DMS153 treated with DMSO at 0.1 percent for 48 hours (cell line): ENCODE results near the gene CTIF.

Experiments used
- DNase-seq: peaks from one replicate; lab custom pipeline; 2025; ENCODE audit not compliant: unreplicated experiment; lab: John Stamatoyannopoulos, UW

Gene CTIF

GRCh38 chr18:48827291-48828193 is 288.7 kb downstream of the CTIF start:
- peak; percentile 31 for DNase-seq

GRCh38 chr18:48828194-48828545 is 289.3 kb downstream of the CTIF start:
- no peak for DNase-seq

- DNase-seq, result no peak
Measured at GRCh38 chr18:48828691-48829442, 290.0 kb downstream of the CTIF start.

GRCh38 chr18:48829443-48830149 is 290.8 kb downstream of the CTIF start:
- DNase-seq, result no peak

GRCh38 chr18:48831113-48831759 is 292.4 kb downstream of the CTIF start:
- DNase-seq, result no peak

GRCh38 chr18:48831802-48832201 is 293.0 kb downstream of the CTIF start:
- DNase-seq, result no peak

- peak; percentile 46 for DNase-seq
Measured at GRCh38 chr18:48832938-48833700, 294.3 kb downstream of the CTIF start.

- no peak for DNase-seq
Measured at GRCh38 chr18:48833701-48834412, 295.0 kb downstream of the CTIF start.

DNA sequence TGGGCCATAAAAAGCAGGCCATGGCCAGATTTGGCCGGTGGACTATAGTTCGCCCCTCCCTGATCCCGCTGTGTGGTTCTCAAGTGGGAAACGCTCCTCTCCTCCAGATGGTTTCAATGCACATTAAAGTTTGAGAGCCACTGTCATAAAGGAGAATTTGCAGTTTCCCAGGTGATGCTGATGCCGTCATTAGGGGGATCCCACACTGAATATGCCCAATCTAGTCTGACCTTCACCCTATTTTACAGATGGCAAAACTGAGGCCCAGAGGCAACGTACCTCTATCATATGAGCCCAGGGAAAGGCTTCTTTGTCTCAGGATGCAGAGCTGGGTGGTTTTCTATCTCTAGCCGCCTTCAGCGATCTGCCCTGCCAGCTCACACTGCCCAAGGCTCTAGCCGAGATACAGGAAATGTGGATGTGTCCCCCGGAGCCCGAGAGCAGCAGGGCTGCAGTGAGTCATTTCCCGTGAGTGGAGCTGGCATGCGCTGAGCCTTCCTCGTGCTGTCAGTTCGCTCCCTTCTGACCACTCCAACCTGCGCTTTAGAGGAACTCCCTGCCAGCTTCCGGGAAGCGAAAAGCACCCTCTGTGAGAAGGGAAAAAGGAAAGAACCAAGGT is 295.7 kb downstream of the CTIF start:
- no peak for DNase-seq

DNA sequence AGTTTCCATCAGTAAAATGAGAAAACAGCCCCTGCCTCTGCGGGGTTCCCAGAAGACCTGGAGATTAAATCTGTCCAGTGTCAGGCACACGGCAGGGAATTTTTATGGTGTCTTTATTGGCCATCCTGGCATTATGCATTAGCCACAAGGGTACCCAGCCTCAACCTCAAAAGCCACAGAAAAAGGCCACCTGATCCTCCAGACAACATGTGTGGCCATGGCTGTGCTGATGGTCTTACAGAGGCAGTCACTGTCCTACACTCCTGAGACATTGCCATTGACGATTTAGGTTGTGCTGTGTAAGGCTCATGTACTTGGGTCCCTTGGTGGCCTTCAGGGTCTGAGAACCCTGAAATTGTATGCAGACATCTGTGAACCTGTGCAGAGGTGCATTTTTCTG is 296.3 kb downstream of the CTIF start:
- no peak for DNase-seq

DNA sequence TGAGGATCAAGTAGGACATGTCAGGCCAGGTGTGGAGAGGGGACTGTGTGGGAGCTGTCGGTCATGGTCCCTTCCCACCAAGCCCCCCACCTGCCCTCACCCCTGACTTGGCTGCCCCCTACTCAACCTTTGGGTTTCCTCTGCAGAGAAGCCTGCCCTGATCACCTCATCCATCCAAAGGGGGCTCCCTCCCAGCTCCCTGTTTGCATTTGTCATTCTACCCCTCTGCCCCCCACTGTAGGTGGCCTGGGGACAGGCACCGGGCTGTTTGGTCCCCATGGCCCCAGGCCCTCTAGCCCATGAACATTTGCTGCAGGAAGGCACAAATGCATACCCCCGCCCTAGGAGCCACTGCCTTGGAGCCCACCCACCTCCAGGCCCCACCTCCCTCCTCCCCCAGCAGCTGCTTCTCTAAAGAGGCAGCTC is 296.9 kb downstream of the CTIF start:
- DNase-seq, result no peak

DNA sequence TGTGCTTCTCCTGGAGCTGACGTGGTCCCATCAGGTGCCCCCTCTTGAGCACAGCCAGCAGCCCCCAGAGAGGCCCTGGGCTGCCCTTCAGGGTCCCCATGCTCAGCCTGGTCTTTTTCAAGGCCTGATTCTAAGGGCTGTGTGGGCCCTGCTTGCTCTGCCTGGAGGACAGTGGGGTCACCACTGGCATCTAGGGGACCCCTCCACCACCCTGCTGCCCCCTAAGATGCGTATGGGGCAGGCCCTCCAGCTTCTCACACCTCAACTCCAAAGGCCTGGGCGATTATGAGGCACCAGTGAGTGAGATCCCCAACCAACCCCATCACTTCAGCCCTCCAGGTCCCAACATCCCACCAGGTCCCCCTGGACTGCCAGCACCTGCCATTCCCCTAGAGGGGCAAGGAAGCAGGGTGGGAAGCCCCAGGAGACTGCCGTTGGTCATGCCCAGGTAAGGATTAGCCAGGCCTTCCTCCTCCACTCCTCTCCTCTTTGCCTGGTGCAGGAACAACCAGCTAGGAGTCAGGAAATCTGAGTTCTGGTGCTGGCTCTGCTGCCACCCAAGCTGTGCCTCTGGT is 297.5 kb downstream of the CTIF start:
- no peak for DNase-seq

DNA sequence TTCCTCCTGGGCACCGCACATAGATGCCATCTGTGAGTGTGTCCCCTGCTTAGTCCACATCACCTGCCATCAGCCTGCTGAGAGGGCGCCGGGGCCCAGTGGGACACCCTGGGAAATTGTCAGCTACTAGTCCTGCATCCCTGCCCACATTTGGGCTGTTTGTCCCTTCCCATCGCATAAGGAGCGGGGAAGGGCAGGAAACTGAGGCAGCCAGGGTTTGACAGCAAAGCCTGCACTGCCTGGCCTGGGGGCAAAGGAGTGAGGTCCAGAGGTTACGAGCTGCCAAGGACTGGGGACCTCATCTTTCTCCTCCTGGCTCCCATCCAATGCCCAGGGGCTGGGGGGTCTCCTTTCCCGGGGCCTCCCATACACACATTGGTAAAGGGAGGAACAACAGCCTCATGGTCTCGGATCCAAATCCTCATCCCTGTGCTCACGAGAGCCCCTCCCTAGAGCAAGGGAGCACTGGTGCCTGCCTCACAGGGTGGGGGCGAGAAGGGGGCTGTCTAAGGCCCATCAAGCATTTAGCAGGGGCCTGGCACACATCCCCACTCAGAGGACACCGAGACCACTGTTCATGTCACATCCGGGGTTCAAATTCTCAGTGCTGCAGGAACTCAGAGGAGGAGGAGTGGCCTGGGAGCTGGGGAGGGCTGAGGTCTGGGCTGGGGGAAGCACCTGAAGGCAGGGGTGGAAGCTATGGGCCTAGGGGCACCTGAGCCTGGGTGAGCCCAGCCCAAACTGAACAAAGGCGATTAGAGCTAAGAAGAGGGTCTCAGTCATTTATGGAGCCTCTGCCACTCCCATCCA is 298.2 kb downstream of the CTIF start:
- no peak for DNase-seq

- no peak for DNase-seq
Measured at GRCh38 chr18:48837676-48838075, 298.8 kb downstream of the CTIF start.

- DNase-seq, result no peak
Measured at GRCh38 chr18:48838166-48838775, 299.4 kb downstream of the CTIF start.

DNA sequence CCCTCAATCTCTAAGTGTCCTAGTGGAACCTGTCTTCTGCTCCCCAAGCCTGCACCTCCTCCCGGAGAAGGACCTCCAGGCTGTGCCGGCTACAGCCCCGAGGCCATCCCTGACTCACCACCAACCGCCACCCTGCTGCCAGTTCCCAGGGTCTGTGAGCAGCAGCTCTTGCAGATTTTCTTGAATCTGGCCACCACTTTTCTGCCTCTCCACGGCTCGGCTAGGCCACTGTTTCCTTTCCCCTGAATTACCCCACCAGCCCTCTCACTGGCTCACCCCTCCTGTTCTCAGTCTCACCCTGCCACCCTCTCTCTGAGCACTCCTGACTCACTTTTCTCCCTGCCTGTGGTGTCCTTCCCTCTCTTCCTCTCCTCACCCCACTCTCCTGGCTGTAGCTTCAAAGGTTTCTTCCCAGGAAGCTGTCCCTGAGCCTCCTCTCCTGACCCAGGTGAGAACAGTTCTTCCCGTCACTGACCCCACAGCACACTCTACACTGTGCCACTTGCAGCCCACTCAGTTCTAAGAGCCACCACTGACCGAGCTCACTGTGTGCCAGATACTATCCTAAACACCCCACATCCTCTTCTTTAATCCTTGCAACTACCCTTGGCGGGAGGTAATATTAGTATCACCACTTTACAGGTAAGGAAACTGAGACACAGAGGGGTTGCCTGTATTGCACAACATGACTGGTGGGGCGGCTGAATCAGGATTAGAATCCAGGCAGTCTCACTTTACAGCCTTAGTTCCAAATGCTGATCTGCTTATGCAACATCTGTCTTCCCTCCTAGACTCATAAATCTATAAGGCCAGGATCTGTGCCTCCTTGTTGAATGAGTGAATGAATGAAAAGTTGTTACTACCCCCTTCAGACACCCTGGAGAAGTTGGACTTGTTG is 300.3 kb downstream of the CTIF start:
- no peak for DNase-seq
